Keratinocyte (primary cell): ENCODE data around the gene NIF3L1. TPM values are rescaled to one million over a fixed set of nuclear protein-coding genes. Genes with fewer than 3 reads are reported as not detected.

Experiments used
- DNase-seq: peaks from one replicate; pipeline ENCODE4 v3.0.0-alpha.2; 2011; ENCODE audit warnings: low read depth, missing footprints, low spot score
- FAIRE-seq: peaks from 2 replicates; lab custom pipeline; 2011; peaks lifted over from hg19 to GRCh38; lab: Jason Lieb, UNC
- H2AFZ ChIP-seq: 2 replicates; pipeline ENCODE4 v1.6.0; 2012; ENCODE audit warnings: low read length, control low read depth, inconsistent platforms; ENCODE audit not compliant: control insufficient read depth
- H3K27ac ChIP-seq: 2 replicates; pipeline ENCODE4 v1.5.1; 2011; ENCODE audit warnings: low read length; ENCODE audit not compliant: control insufficient read depth, insufficient read depth
- H3K27me3 ChIP-seq: 3 replicates; pipeline ENCODE4 v1.6.0; 2011; ENCODE audit warnings: low read length; ENCODE audit not compliant: control insufficient read depth, insufficient read depth; ENCODE audit errors: extremely low read depth
- H3K36me3 ChIP-seq, 2 experiments: 2 replicates in 1 of 2; 3 replicates in 1 of 2; pipeline ENCODE4 v1.5.1; 2011; ENCODE audit warnings: low read length in 2 of 2, mild to moderate bottlenecking in 1 of 2; ENCODE audit not compliant: control insufficient read depth in 2 of 2, insufficient read depth in 2 of 2; ENCODE audit errors: extremely low read depth in 1 of 2
- H3K4me1 ChIP-seq: 3 replicates; pipeline ENCODE4 v1.5.1; 2011; ENCODE audit warnings: low read length; ENCODE audit not compliant: control insufficient read depth, insufficient read depth; ENCODE audit errors: extremely low read depth
- H3K4me2 ChIP-seq: 3 replicates; pipeline ENCODE4 v1.6.0; 2011; ENCODE audit warnings: low read depth, low read length; ENCODE audit not compliant: control insufficient read depth, insufficient read depth; ENCODE audit errors: extremely low read depth
- H3K4me3 ChIP-seq, 3 experiments: fragments of 200-600 bp in 1 of 3; sonication (generic) in 1 of 3; 2 replicates in 2 of 3; 3 replicates in 1 of 3; pipeline ENCODE4 v1.5.1; 2011 to 2016; ENCODE audit warnings: low read length in 3 of 3, mild to moderate bottlenecking in 3 of 3, control low read depth in 2 of 3, inconsistent platforms in 1 of 3, low read depth in 1 of 3, mixed read lengths in 1 of 3, mixed run types in 1 of 3, moderate library complexity in 1 of 3; ENCODE audit not compliant: control insufficient read depth in 2 of 3, insufficient read depth in 2 of 3; ENCODE audit errors: extremely low read depth in 1 of 3
- H3K79me2 ChIP-seq: 2 replicates; pipeline ENCODE4 v1.6.0; 2012; ENCODE audit warnings: low read length; ENCODE audit not compliant: control insufficient read depth, insufficient read depth
- H3K9ac ChIP-seq: 3 replicates; pipeline ENCODE4 v1.6.0; 2011; ENCODE audit warnings: low read length; ENCODE audit not compliant: control insufficient read depth, insufficient read depth; ENCODE audit errors: extremely low read depth
- H3K9me1 ChIP-seq: 3 replicates; pipeline ENCODE4 v1.6.0; 2011; ENCODE audit warnings: low read length; ENCODE audit not compliant: control insufficient read depth, insufficient read depth; ENCODE audit errors: extremely low read depth
- H3K9me3 ChIP-seq: 2 replicates; pipeline ENCODE4 v1.5.1; 2012; ENCODE audit warnings: low read depth, low read length; ENCODE audit not compliant: control insufficient read depth
- H4K20me1 ChIP-seq: 3 replicates; pipeline ENCODE4 v1.6.0; 2011; ENCODE audit warnings: low read length; ENCODE audit not compliant: control insufficient read depth, insufficient read depth; ENCODE audit errors: extremely low read depth
- EZH2 ChIP-seq: IDR thresholded peaks from one replicate; pipeline ENCODE4 v1.6.1; 2012; ENCODE audit warnings: inconsistent platforms, mild to moderate bottlenecking, low read length, moderate library complexity
- dilution Hi-C: fragments of 300-500 bp; cut with MboI; formaldehyde crosslinking; loops from one replicate; pipeline ENCODE4 v1.7.0; 2020; ENCODE audit warnings: low sequenced_read_pairs; ENCODE audit not compliant: extremely low pct_ligation_motif_present
- polyA plus RNA-seq, 5 experiments: library from polyadenylated mRNA; depleted of rRNA in 3 of 5; stranded (reverse) in 3 of 5; stranded (forward) in 1 of 5; unstranded in 1 of 5; fragments of >200 nt; gene quantifications; 1 replicate in 1 of 5; 2 replicates in 3 of 5; 3 replicates in 1 of 5; pipeline versions ENCODE4 v1.2.1 to v1.2.3, GENCODE V29; 2011 to 2012; ENCODE audit warnings: missing spikeins in 2 of 5, low read depth in 1 of 5, low replicate concordance in 1 of 5
- small RNA-seq, 3 experiments: library from RNA; depleted of rRNA; stranded (forward); fragments of <200 nt; gene quantifications; one replicate each; pipeline ENCODE3, GENCODE V24; 2012; ENCODE audit warnings: low read depth in 3 of 3, low replicate concordance in 1 of 3; ENCODE audit not compliant: insufficient read length in 3 of 3
- TF ChIP-seq, protein P1 (sequence below), 3 experiments: IDR thresholded peaks in 1 of 3; conservative IDR thresholded peaks in 1 of 3; optimal IDR thresholded peaks in 1 of 3; 2 replicates in 2 of 3; 3 replicates in 1 of 3; pipeline versions ENCODE3 to v1.5.1; 2011; ENCODE audit warnings: low read length in 3 of 3, mild to moderate bottlenecking in 3 of 3, moderate library complexity in 2 of 3, control low read depth in 1 of 3, inconsistent platforms in 1 of 3; ENCODE audit not compliant: insufficient read depth in 2 of 3; ENCODE audit errors: extremely low read depth in 1 of 3

Gene NIF3L1
- polyA plus RNA-seq, 1 donor (not counting 4 experiments of a cell fraction or from before 2014, with no cell fraction given), result 67.1 TPM

DNA sequence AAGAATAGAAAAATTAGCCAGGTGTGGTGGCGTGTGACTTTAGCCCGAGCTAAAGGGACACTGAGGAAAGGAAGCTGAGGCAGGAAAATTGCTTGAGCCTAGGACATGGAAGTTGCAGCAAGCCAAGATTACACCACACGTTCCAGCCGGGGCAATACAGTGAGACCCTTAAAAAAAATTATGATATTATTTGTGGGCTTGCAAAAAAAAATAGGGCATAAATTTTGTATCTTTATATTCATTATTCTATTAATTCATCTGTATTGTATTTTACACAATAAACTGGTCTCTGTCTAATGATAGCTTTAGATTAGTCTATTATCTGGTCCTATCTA is 56.2 kb downstream of the NIF3L1 start:
- Histone ChIP-seq H4K20me1 (no peaks in the 10 kb centered on the region), H3K36me3 (peaks cover 4 to 8% of the 10 kb centered on the region in 2 experiments), H3K27ac (peak overlapping the region; percentile 86), H3K4me2 (peak overlapping the region; percentile 63), H3K9me3 (no peaks in the 10 kb centered on the region), H3K9me1 (no peaks in the 10 kb centered on the region), H2AFZ (no peak overlapping the region), H3K4me1 (peaks cover 11% of the 10 kb centered on the region), H3K27me3 (no peaks in the 10 kb centered on the region), H3K4me3 (no peak overlapping the region), H3K79me2 (no peaks in the 10 kb centered on the region), H3K9ac (peak overlapping the region; percentile 51)
- TF ChIP-seq EZH2, result no peak
- TF ChIP-seq, protein P1, sequence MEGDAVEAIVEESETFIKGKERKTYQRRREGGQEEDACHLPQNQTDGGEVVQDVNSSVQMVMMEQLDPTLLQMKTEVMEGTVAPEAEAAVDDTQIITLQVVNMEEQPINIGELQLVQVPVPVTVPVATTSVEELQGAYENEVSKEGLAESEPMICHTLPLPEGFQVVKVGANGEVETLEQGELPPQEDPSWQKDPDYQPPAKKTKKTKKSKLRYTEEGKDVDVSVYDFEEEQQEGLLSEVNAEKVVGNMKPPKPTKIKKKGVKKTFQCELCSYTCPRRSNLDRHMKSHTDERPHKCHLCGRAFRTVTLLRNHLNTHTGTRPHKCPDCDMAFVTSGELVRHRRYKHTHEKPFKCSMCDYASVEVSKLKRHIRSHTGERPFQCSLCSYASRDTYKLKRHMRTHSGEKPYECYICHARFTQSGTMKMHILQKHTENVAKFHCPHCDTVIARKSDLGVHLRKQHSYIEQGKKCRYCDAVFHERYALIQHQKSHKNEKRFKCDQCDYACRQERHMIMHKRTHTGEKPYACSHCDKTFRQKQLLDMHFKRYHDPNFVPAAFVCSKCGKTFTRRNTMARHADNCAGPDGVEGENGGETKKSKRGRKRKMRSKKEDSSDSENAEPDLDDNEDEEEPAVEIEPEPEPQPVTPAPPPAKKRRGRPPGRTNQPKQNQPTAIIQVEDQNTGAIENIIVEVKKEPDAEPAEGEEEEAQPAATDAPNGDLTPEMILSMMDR (optimal IDR thresholded peaks at IDR 0.05 in 1 of 3, IDR thresholded peaks at IDR 0.05 in 1 of 3, conservative IDR thresholded peaks at IDR 0.05 in 1 of 3; ENCODE audit: extremely low read depth in 1 of 3, insufficient read depth in 2 of 3, low read length in 3 of 3), result no peak
- dilution Hi-C loops, result no loop called here
- FAIRE-seq (no peak), DNase-seq (no peak)

DNA sequence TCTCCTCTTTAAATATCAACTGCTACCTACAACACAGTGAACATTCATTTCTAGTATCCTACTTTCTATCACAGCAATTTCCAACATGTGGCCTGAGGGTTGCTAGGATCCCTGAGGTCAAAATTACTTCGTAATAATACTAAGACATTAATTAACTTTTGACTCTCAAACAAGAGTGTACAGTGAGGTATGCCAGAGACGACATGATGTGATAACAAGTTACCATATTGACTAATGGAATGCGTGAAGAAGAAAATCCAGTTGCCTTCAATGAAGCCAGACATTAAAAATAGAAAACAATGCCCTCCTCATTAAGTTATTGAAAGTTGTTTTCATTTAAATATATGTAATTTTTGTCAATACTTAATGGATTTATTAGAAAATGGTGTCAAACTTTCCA is 61.2 kb downstream of the NIF3L1 start:
- dilution Hi-C loops, result no loop called here

More for the DNA sequence above, 61.2 kb downstream of the NIF3L1 start:
- Histone ChIP-seq H3K9me1 (no peaks in the 10 kb centered on the region), H3K4me1 (peaks cover under 1% of the 10 kb centered on the region), H2AFZ (no peak overlapping the region), H3K9me3 (no peaks in the 10 kb centered on the region), H3K27ac (no peak overlapping the region), H4K20me1 (no peaks in the 10 kb centered on the region), H3K4me2 (no peak overlapping the region), H3K4me3 (no peak overlapping the region), H3K9ac (no peak overlapping the region), H3K36me3 (peaks cover 3 to 10% of the 10 kb centered on the region in 2 experiments), H3K27me3 (no peaks in the 10 kb centered on the region), H3K79me2 (no peaks in the 10 kb centered on the region)
- TF ChIP-seq, protein P1 (optimal IDR thresholded peaks at IDR 0.05 in 1 of 3, IDR thresholded peaks at IDR 0.05 in 1 of 3, conservative IDR thresholded peaks at IDR 0.05 in 1 of 3; ENCODE audit: extremely low read depth in 1 of 3, insufficient read depth in 2 of 3, low read length in 3 of 3), result no peak
- TF ChIP-seq EZH2, result no peak
- DNase-seq (no peak), FAIRE-seq (no peak)

Small RNA genes within 50 kb of the gene (small RNA-seq; reads per million reads assigned to genes)
- gene RF00019, result 0 reads per million in 3 experiments
- 0 to 0.25 (median 0) reads per million in 3 experiments for gene RNA5SP115
- gene RNU6-312P, result 0 reads per million in 3 experiments
- gene RNU6-762P, result 0 reads per million in 3 experiments

Other genes with a start within 250 kb of the NIF3L1 start
- gene BZW1, start 77.5 kb upstream of the NIF3L1 start, polyA plus RNA-seq, result 297 to 402 TPM (median 326 TPM) in 3 replicates
- gene CLK1, start 24.7 kb upstream of the NIF3L1 start, polyA plus RNA-seq, result 40.2 to 70.4 TPM (median 48.0 TPM) in 3 replicates
- 28.1 to 84.0 TPM (median 47.2 TPM) in 3 replicates for gene PPIL3, start 294 bp upstream of the NIF3L1 start, polyA plus RNA-seq
- 6.3 to 13.5 TPM (median 9.0 TPM) in 3 replicates for gene ORC2, start 74.3 kb downstream of the NIF3L1 start, polyA plus RNA-seq
- 4.0 to 8.0 TPM (median 7.4 TPM) in 3 replicates for gene HYCC2, start 182.3 kb downstream of the NIF3L1 start, polyA plus RNA-seq
- gene NDUFB3, start 182.6 kb downstream of the NIF3L1 start, polyA plus RNA-seq, result 108 to 220 TPM (median 122 TPM) in 3 replicates
- 34.2 to 49.0 TPM (median 37.3 TPM) in 3 replicates for gene CFLAR, start 226.8 kb downstream of the NIF3L1 start, polyA plus RNA-seq